ENCODE data around the gene ATF1.

ATF1 gene

GRCh38 chr12:50763639-50764285, at the start of gene ATF1:
ATF1 (plus strand) TSS chr12:50764101; CDS start chr12:50780146, 16,045 bp downstream.
- no peaks in the 10 kb centered on the region for H3K9me3 ChIP-seq (ENCODE audit: control insufficient read depth, low read length)
- H3K36me3 ChIP-seq (ENCODE audit: control insufficient read depth, insufficient read depth, low read length): no peaks in the 10 kb centered on the region
- peaks cover 12% of the 10 kb centered on the region for H3K4me1 ChIP-seq (ENCODE audit: control insufficient read depth, insufficient read depth, low read length)
- no peaks in the 10 kb centered on the region for H3K27me3 ChIP-seq (ENCODE audit: control insufficient read depth, insufficient read depth, low read length)
- H3K9ac ChIP-seq (ENCODE audit: low read length): peak within 1 kb of the TSS; percentile 98
- peak within 1 kb of the TSS; percentile 82 for H3K4me3 ChIP-seq (ENCODE audit: low read length)

GRCh38 chr12:50715174-50715573, 48.7 kb upstream of the ATF1 start:
- Histone ChIP-seq H3K4me1 (ENCODE audit: control insufficient read depth, insufficient read depth, low read length) (no peaks in the 10 kb centered on the region), H3K9me3 (ENCODE audit: control insufficient read depth, low read length) (no peaks in the 10 kb centered on the region), H3K4me3 (ENCODE audit: low read length) (no peak overlapping the region), H3K9ac (ENCODE audit: low read length) (no peak overlapping the region), H3K36me3 (ENCODE audit: control insufficient read depth, insufficient read depth, low read length) (no peaks in the 10 kb centered on the region), H3K27me3 (ENCODE audit: control insufficient read depth, insufficient read depth, low read length) (no peaks in the 10 kb centered on the region)

- H3K9me3 ChIP-seq (ENCODE audit: control insufficient read depth, low read length): no peaks in the 10 kb centered on the region
- H3K4me1 ChIP-seq (ENCODE audit: control insufficient read depth, insufficient read depth, low read length): no peaks in the 10 kb centered on the region
- peaks cover 6% of the 10 kb centered on the region for H3K36me3 ChIP-seq (ENCODE audit: control insufficient read depth, insufficient read depth, low read length)
- no peaks in the 10 kb centered on the region for H3K27me3 ChIP-seq (ENCODE audit: control insufficient read depth, insufficient read depth, low read length)
- H3K4me3 ChIP-seq (ENCODE audit: low read length): no peak overlapping the region
- H3K9ac ChIP-seq (ENCODE audit: low read length): no peak overlapping the region
These were observed 45.1 kb upstream of the ATF1 start for GRCh38 chr12:50718760-50719159.

GRCh38 chr12:50720085-50720484, 43.8 kb upstream of the ATF1 start:
- Histone ChIP-seq H3K9ac (ENCODE audit: low read length) (no peak overlapping the region), H3K4me3 (ENCODE audit: low read length) (no peak overlapping the region), H3K4me1 (ENCODE audit: control insufficient read depth, insufficient read depth, low read length) (no peaks in the 10 kb centered on the region), H3K9me3 (ENCODE audit: control insufficient read depth, low read length) (no peaks in the 10 kb centered on the region), H3K27me3 (ENCODE audit: control insufficient read depth, insufficient read depth, low read length) (no peaks in the 10 kb centered on the region), H3K36me3 (ENCODE audit: control insufficient read depth, insufficient read depth, low read length) (peaks cover 10% of the 10 kb centered on the region)

GRCh38 chr12:50720501-50720900, 43.4 kb upstream of the ATF1 start:
- Histone ChIP-seq H3K9me3 (ENCODE audit: control insufficient read depth, low read length) (no peaks in the 10 kb centered on the region), H3K36me3 (ENCODE audit: control insufficient read depth, insufficient read depth, low read length) (peaks cover 10% of the 10 kb centered on the region), H3K9ac (ENCODE audit: low read length) (no peak overlapping the region), H3K4me3 (ENCODE audit: low read length) (no peak overlapping the region), H3K27me3 (ENCODE audit: control insufficient read depth, insufficient read depth, low read length) (no peaks in the 10 kb centered on the region), H3K4me1 (ENCODE audit: control insufficient read depth, insufficient read depth, low read length) (no peaks in the 10 kb centered on the region)

- no peak overlapping the region for H3K4me3 ChIP-seq (ENCODE audit: low read length)
- peaks cover 10% of the 10 kb centered on the region for H3K36me3 ChIP-seq (ENCODE audit: control insufficient read depth, insufficient read depth, low read length)
These were observed 40.0 kb upstream of the ATF1 start for GRCh38 chr12:50723865-50724264.

GRCh38 chr12:50725011-50725942, 38.6 kb upstream of the ATF1 start:
- no peaks in the 10 kb centered on the region for H3K27me3 ChIP-seq (ENCODE audit: control insufficient read depth, insufficient read depth, low read length)
- H3K9me3 ChIP-seq (ENCODE audit: control insufficient read depth, low read length): no peaks in the 10 kb centered on the region

More at GRCh38 chr12:50723865-50724264, 40.0 kb upstream of the ATF1 start:
- H3K27me3 ChIP-seq (ENCODE audit: control insufficient read depth, insufficient read depth, low read length): no peaks in the 10 kb centered on the region
- no peak overlapping the region for H3K9ac ChIP-seq (ENCODE audit: low read length)
- H3K4me1 ChIP-seq (ENCODE audit: control insufficient read depth, insufficient read depth, low read length): no peaks in the 10 kb centered on the region
- H3K9me3 ChIP-seq (ENCODE audit: control insufficient read depth, low read length): no peaks in the 10 kb centered on the region

GRCh38 chr12:50727466-50727865, 36.4 kb upstream of the ATF1 start:
- no peaks in the 10 kb centered on the region for H3K27me3 ChIP-seq (ENCODE audit: control insufficient read depth, insufficient read depth, low read length)
- no peak overlapping the region for H3K4me3 ChIP-seq (ENCODE audit: low read length)
- H3K9ac ChIP-seq (ENCODE audit: low read length): no peak overlapping the region
- no peaks in the 10 kb centered on the region for H3K9me3 ChIP-seq (ENCODE audit: control insufficient read depth, low read length)
- no peaks in the 10 kb centered on the region for H3K4me1 ChIP-seq (ENCODE audit: control insufficient read depth, insufficient read depth, low read length)
- peaks cover 15% of the 10 kb centered on the region for H3K36me3 ChIP-seq (ENCODE audit: control insufficient read depth, insufficient read depth, low read length)

More at GRCh38 chr12:50725011-50725942, 38.6 kb upstream of the ATF1 start:
- Histone ChIP-seq H3K9ac (ENCODE audit: low read length) (no peak overlapping the region), H3K4me3 (ENCODE audit: low read length) (no peak overlapping the region), H3K4me1 (ENCODE audit: control insufficient read depth, insufficient read depth, low read length) (no peaks in the 10 kb centered on the region), H3K36me3 (ENCODE audit: control insufficient read depth, insufficient read depth, low read length) (peaks cover 10% of the 10 kb centered on the region)

- Histone ChIP-seq H3K9me3 (ENCODE audit: control insufficient read depth, low read length) (no peaks in the 10 kb centered on the region), H3K27me3 (ENCODE audit: control insufficient read depth, insufficient read depth, low read length) (no peaks in the 10 kb centered on the region), H3K4me1 (ENCODE audit: control insufficient read depth, insufficient read depth, low read length) (no peaks in the 10 kb centered on the region), H3K36me3 (ENCODE audit: control insufficient read depth, insufficient read depth, low read length) (peaks cover 15% of the 10 kb centered on the region), H3K9ac (ENCODE audit: low read length) (no peak overlapping the region), H3K4me3 (ENCODE audit: low read length) (no peak overlapping the region)
These were observed 35.5 kb upstream of the ATF1 start for GRCh38 chr12:50728417-50728816.

GRCh38 chr12:50728841-50729240, 35.1 kb upstream of the ATF1 start:
- H3K4me3 ChIP-seq (ENCODE audit: low read length): no peak overlapping the region
- peaks cover 14% of the 10 kb centered on the region for H3K36me3 ChIP-seq (ENCODE audit: control insufficient read depth, insufficient read depth, low read length)
- no peaks in the 10 kb centered on the region for H3K27me3 ChIP-seq (ENCODE audit: control insufficient read depth, insufficient read depth, low read length)
- H3K9me3 ChIP-seq (ENCODE audit: control insufficient read depth, low read length): no peaks in the 10 kb centered on the region
- no peak overlapping the region for H3K9ac ChIP-seq (ENCODE audit: low read length)
- H3K4me1 ChIP-seq (ENCODE audit: control insufficient read depth, insufficient read depth, low read length): no peaks in the 10 kb centered on the region

- no peaks in the 10 kb centered on the region for H3K27me3 ChIP-seq (ENCODE audit: control insufficient read depth, insufficient read depth, low read length)
- no peaks in the 10 kb centered on the region for H3K9me3 ChIP-seq (ENCODE audit: control insufficient read depth, low read length)
- H3K36me3 ChIP-seq (ENCODE audit: control insufficient read depth, insufficient read depth, low read length): peaks cover 10% of the 10 kb centered on the region
- H3K4me1 ChIP-seq (ENCODE audit: control insufficient read depth, insufficient read depth, low read length): no peaks in the 10 kb centered on the region
- no peak overlapping the region for H3K9ac ChIP-seq (ENCODE audit: low read length)
- no peak overlapping the region for H3K4me3 ChIP-seq (ENCODE audit: low read length)
These were observed 31.3 kb upstream of the ATF1 start for GRCh38 chr12:50732591-50732990.

- no peaks in the 10 kb centered on the region for H3K27me3 ChIP-seq (ENCODE audit: control insufficient read depth, insufficient read depth, low read length)
- no peaks in the 10 kb centered on the region for H3K4me1 ChIP-seq (ENCODE audit: control insufficient read depth, insufficient read depth, low read length)
- H3K4me3 ChIP-seq (ENCODE audit: low read length): no peak overlapping the region
- peaks cover 10% of the 10 kb centered on the region for H3K36me3 ChIP-seq (ENCODE audit: control insufficient read depth, insufficient read depth, low read length)
- no peak overlapping the region for H3K9ac ChIP-seq (ENCODE audit: low read length)
- no peaks in the 10 kb centered on the region for H3K9me3 ChIP-seq (ENCODE audit: control insufficient read depth, low read length)
These were observed 30.2 kb upstream of the ATF1 start for GRCh38 chr12:50733706-50734105.
